Neural cell (in vitro differentiated cells): ENCODE results near the gene PKP2.
"Not testable (repeated sequence)": the region's sequence is repeated elsewhere in the genome, so short reads cannot be mapped to it uniquely, and the experiment has no call there.

Experiments used
- CTCF ChIP-seq: fragments of 450-650 bp; IDR thresholded peaks from 2 replicates; pipeline ENCODE4 v1.5.1; 2014; ENCODE audit warnings: antibody characterized with exemption, mild to moderate bottlenecking, moderate library complexity; ENCODE audit not compliant: poor library complexity, severe bottlenecking
- EP300 ChIP-seq: fragments of 450-650 bp; conservative IDR thresholded peaks from 2 replicates; pipeline ENCODE4 v1.6.1; 2014; ENCODE audit warnings: antibody characterized with exemption, mild to moderate bottlenecking, moderate library complexity; ENCODE audit not compliant: poor library complexity, severe bottlenecking
- EZH2 ChIP-seq: fragments of 200-600, 300-800 bp; shearing (Covaris generic), sonication (generic); IDR thresholded peaks from 2 replicates; pipeline ENCODE4 v1.6.1; 2014; ENCODE audit warnings: antibody characterized with exemption, low read length, borderline replicate concordance, mild to moderate bottlenecking; ENCODE audit not compliant: insufficient read depth, poor library complexity, severe bottlenecking
- RAD21 ChIP-seq: fragments of 450-650 bp; conservative IDR thresholded peaks from 2 replicates; pipeline ENCODE4 v1.6.1; 2014; ENCODE audit warnings: antibody characterized with exemption, mild to moderate bottlenecking, moderate library complexity

DNA sequence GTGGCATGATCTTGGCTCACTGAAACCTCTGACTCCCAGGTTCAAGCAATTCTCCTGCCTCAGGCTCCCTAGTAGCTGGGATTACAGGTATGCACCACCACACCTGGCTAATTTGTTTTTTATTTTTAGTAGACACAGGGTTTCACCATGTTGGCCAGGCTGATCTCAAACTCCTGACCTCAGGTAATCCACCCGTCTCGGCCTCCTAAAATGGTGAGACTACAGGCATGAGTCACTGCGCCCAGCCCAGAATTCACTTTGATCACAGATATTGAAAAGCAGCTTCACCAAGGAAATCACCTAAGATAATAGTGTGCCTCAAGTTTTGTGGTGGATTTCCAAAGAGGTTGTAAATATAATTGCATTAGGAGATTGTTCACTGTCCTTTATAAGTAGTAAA, 4.2 kb downstream of the PKP2 start:
- TF ChIP-seq CTCF, EP300, EZH2, RAD21: not testable (repeated sequence)
